T-helper 22 cell (primary cell): ENCODE data around the gene RALGAPA2.
"Not testable (repeated sequence)": the region's sequence is repeated elsewhere in the genome, so short reads cannot be mapped to it uniquely, and the experiment has no call there.

Source experiments
- DNase-seq: peaks from one replicate; pipeline ENCODE4 v3.0.0-alpha.2; 2020; ENCODE audit warnings: low read depth

Gene RALGAPA2

GRCh38 chr20:20366876-20367574 lies 345.4 kb downstream of the RALGAPA2 start:
- no peak for DNase-seq

GRCh38 chr20:20366551-20366875 lies 345.9 kb downstream of the RALGAPA2 start:
- no peak for DNase-seq

GRCh38 chr20:20365480-20366161 lies 346.8 kb downstream of the RALGAPA2 start:
- DNase-seq = no peak

- no peak for DNase-seq
Observed at GRCh38 chr20:20364593-20365479, 347.6 kb downstream of the RALGAPA2 start.

GRCh38 chr20:20363799-20364592 lies 348.4 kb downstream of the RALGAPA2 start:
- DNase-seq = no peak

- no peak for DNase-seq
Observed at GRCh38 chr20:20363434-20363798, 349.0 kb downstream of the RALGAPA2 start.

- no peak for DNase-seq
Observed at GRCh38 chr20:20362774-20363433, 349.5 kb downstream of the RALGAPA2 start.

GRCh38 chr20:20360464-20360863 lies 352.0 kb downstream of the RALGAPA2 start:
- no peak for DNase-seq

GRCh38 chr20:20359628-20360027 lies 352.8 kb downstream of the RALGAPA2 start:
- DNase-seq = no peak

- DNase-seq = no peak
Observed at GRCh38 chr20:20358801-20359200, 353.6 kb downstream of the RALGAPA2 start.

GRCh38 chr20:20355503-20355902 lies 356.9 kb downstream of the RALGAPA2 start:
- not testable (repeated sequence) for DNase-seq

- DNase-seq = no peak
Observed at GRCh38 chr20:20353576-20353975, 358.9 kb downstream of the RALGAPA2 start.

- no peak for DNase-seq
Observed at GRCh38 chr20:20344476-20344875, 368.0 kb downstream of the RALGAPA2 start.

- DNase-seq = no peak
Observed at GRCh38 chr20:20343932-20344331, 368.5 kb downstream of the RALGAPA2 start.
